Measurements from ENCODE around the gene CACTIN.

Gene CACTIN

GRCh38 chr19:3643674-3644313 is 17.2 kb upstream of the CACTIN start:
- H3K4me3 ChIP-seq (ENCODE audit: low read length): no peak overlapping the region
- peaks cover 3% of the 10 kb centered on the region for H3K4me1 ChIP-seq (ENCODE audit: control insufficient read depth, insufficient read depth, low read length)
- no peaks in the 10 kb centered on the region for H3K27me3 ChIP-seq (ENCODE audit: control insufficient read depth, insufficient read depth, low read length)
- peaks cover 45% of the 10 kb centered on the region for H3K36me3 ChIP-seq (ENCODE audit: insufficient read depth, low read length)
- H3K9ac ChIP-seq (ENCODE audit: low read depth, low read length): no peak overlapping the region
- no peaks in the 10 kb centered on the region for H3K9me3 ChIP-seq (replicated peaks; ENCODE audit: low read length)
- no peak overlapping the region for H3K4me2 ChIP-seq (ENCODE audit: low read length)

DNA sequence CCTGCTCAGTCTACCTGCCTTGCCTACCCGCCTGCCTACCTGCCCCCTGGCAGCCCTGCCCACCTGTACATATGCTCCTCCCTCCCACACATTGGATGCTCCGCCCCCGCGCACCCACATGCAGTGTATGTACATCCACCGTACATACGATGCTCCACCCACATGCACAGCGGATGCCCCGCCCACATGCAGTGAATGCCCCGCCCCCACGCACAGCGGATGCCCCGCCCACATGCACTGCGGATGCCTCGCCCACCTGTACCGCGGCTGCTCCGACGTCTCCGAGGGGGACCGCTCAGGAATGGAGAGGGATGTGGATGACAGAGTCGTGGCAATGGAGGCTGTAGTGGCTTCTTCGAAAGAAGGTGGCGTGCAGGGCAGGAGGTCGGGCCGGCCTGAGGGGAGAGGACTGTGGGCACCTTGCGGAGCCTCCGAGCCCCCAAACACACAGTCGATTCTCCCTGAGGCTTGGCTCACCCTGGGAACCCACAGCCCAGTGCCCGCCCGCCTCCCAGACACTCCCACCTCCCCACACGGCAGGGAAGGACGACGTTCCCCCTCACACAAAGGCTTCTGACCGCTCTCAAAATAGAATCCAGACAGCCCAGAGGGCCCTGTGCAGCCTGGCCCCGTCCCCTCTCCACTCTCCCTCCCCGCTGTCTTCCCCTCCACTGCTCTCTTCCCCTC is 16.5 kb upstream of the CACTIN start:
- Histone ChIP-seq H3K36me3 (ENCODE audit: insufficient read depth, low read length) (peaks cover 52% of the 10 kb centered on the region), H3K4me3 (ENCODE audit: low read length) (no peak overlapping the region), H3K9ac (ENCODE audit: low read depth, low read length) (no peak overlapping the region), H3K27me3 (ENCODE audit: control insufficient read depth, insufficient read depth, low read length) (no peaks in the 10 kb centered on the region), H3K4me1 (ENCODE audit: control insufficient read depth, insufficient read depth, low read length) (peaks cover 3% of the 10 kb centered on the region), H3K4me2 (ENCODE audit: low read length) (no peak overlapping the region), H3K9me3 (replicated peaks; ENCODE audit: low read length) (no peaks in the 10 kb centered on the region)

- Histone ChIP-seq H3K9me3 (replicated peaks; ENCODE audit: low read length) (no peaks in the 10 kb centered on the region), H3K4me3 (ENCODE audit: low read length) (no peak overlapping the region), H3K27me3 (ENCODE audit: control insufficient read depth, insufficient read depth, low read length) (no peaks in the 10 kb centered on the region), H3K4me1 (ENCODE audit: control insufficient read depth, insufficient read depth, low read length) (peaks cover 3% of the 10 kb centered on the region), H3K9ac (ENCODE audit: low read depth, low read length) (no peak overlapping the region), H3K4me2 (ENCODE audit: low read length) (no peak overlapping the region), H3K36me3 (ENCODE audit: insufficient read depth, low read length) (peaks cover 54% of the 10 kb centered on the region)
Measured at GRCh38 chr19:3642296-3642695, 15.7 kb upstream of the CACTIN start.

GRCh38 chr19:3641515-3642269 is 15.1 kb upstream of the CACTIN start:
- H3K4me2 ChIP-seq (ENCODE audit: low read length): no peak overlapping the region
- H3K36me3 ChIP-seq (ENCODE audit: insufficient read depth, low read length): peaks cover 56% of the 10 kb centered on the region
- no peak overlapping the region for H3K4me3 ChIP-seq (ENCODE audit: low read length)
- H3K9ac ChIP-seq (ENCODE audit: low read depth, low read length): no peak overlapping the region
- no peaks in the 10 kb centered on the region for H3K9me3 ChIP-seq (replicated peaks; ENCODE audit: low read length)
- no peaks in the 10 kb centered on the region for H3K27me3 ChIP-seq (ENCODE audit: control insufficient read depth, insufficient read depth, low read length)
- H3K4me1 ChIP-seq (ENCODE audit: control insufficient read depth, insufficient read depth, low read length): peaks cover 3% of the 10 kb centered on the region

DNA sequence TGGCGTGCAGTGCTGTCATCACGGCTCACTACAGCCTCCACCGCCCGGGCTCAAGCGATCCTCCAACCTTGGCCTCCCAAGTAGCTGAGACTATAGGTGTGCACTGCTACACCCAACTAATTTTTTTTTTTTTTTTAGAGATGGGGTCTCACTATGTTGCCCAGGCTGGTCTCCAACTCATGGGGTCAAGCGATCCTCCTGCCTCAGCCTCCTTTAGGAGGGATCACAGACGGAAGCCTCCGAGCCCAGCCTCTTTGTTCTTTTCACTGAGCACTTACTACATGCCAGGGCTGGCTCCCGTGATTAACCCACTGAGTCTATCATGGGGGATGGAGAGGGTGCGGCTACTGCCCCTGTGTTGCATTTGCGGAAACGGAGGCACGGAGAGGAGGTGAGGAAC is 12.9 kb upstream of the CACTIN start:
- H3K9ac ChIP-seq (ENCODE audit: low read depth, low read length): no peak overlapping the region
- H3K9me3 ChIP-seq (replicated peaks; ENCODE audit: low read length): no peaks in the 10 kb centered on the region
- H3K4me1 ChIP-seq (ENCODE audit: control insufficient read depth, insufficient read depth, low read length): no peaks in the 10 kb centered on the region
- no peaks in the 10 kb centered on the region for H3K27me3 ChIP-seq (ENCODE audit: control insufficient read depth, insufficient read depth, low read length)
- no peak overlapping the region for H3K4me3 ChIP-seq (ENCODE audit: low read length)
- H3K36me3 ChIP-seq (ENCODE audit: insufficient read depth, low read length): peaks cover 43% of the 10 kb centered on the region
- no peak overlapping the region for H3K4me2 ChIP-seq (ENCODE audit: low read length)

DNA sequence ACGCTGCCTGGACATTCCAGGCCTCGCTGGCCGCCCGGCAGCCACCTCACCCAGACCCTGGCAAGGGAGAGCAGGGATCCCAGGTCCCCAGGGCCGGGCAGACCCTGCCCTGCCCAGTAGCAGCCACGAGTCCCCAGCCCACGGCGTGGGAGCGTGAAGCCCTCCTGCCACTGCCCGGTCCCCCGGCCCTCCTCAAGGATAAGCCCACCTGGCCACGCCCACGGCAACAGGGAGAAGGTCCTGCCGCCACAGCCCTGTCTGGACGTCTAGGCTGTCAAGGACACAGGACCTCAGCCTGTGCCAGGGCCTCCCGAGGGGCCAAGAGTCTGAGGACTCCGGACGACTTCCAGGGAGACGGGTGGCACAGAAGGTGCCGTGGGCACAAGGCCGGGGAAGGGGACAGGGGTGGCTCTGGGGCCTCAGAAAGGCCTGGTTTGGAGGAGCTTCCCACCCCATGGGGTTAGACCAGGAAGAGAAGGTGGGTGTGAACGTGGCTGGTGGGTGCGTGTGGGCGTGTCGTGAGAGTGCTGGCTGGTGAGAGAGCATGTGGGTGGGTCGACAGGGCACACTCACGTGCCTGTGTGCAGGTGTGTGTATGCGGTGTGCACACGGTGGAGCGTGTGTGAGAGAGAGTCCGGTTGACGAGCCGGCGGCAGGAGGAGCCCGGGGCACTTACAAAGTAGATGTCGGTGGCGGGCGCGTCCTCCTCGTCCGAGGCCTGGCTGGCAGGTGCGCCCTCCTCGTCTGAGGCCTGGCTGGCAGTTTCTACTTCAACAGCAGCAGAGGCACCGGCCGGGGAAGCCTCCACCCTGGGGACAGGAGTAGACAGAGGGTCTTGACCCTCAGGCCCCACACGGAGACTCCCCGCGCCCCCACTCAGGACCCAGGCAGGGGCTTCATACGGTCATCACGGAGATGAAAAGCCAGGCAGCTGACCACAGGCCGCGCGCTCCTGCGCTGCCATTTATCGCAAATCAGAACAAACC is 11.9 kb upstream of the CACTIN start:
- no peaks in the 10 kb centered on the region for H3K4me1 ChIP-seq (ENCODE audit: control insufficient read depth, insufficient read depth, low read length)
- H3K36me3 ChIP-seq (ENCODE audit: insufficient read depth, low read length): peaks cover 41% of the 10 kb centered on the region
- H3K4me2 ChIP-seq (ENCODE audit: low read length): no peak overlapping the region
- no peak overlapping the region for H3K9ac ChIP-seq (ENCODE audit: low read depth, low read length)
- no peak overlapping the region for H3K4me3 ChIP-seq (ENCODE audit: low read length)
- no peaks in the 10 kb centered on the region for H3K27me3 ChIP-seq (ENCODE audit: control insufficient read depth, insufficient read depth, low read length)
- H3K9me3 ChIP-seq (replicated peaks; ENCODE audit: low read length): no peaks in the 10 kb centered on the region

GRCh38 chr19:3637621-3638020 is 11.0 kb upstream of the CACTIN start:
- Histone ChIP-seq H3K36me3 (ENCODE audit: insufficient read depth, low read length) (peaks cover 38% of the 10 kb centered on the region), H3K9ac (ENCODE audit: low read depth, low read length) (no peak overlapping the region), H3K4me1 (ENCODE audit: control insufficient read depth, insufficient read depth, low read length) (no peaks in the 10 kb centered on the region), H3K4me3 (ENCODE audit: low read length) (no peak overlapping the region), H3K9me3 (replicated peaks; ENCODE audit: low read length) (no peaks in the 10 kb centered on the region), H3K4me2 (ENCODE audit: low read length) (no peak overlapping the region), H3K27me3 (ENCODE audit: control insufficient read depth, insufficient read depth, low read length) (no peaks in the 10 kb centered on the region)

DNA sequence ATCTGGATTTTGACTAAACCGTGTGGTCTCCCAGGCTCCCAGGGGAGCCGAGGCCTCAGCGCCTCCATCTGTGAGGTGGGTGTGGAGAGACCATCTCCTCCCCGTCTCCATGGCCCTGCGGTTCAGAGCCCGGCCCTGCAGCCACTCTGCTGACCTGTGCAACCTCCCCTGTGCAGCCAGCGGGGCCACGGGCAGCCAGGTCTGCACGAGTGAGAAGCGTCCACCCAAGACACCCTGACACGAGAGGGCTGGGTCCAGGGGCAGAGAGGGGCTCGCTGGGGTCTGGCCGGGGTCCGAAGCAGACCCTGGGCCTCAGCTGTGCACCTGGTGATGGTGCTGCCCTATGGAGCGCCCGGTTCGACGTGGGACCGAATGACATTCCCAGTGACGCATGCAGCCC is 10.4 kb upstream of the CACTIN start:
- no peaks in the 10 kb centered on the region for H3K4me1 ChIP-seq (ENCODE audit: control insufficient read depth, insufficient read depth, low read length)
- H3K4me3 ChIP-seq (ENCODE audit: low read length): no peak overlapping the region
- no peaks in the 10 kb centered on the region for H3K9me3 ChIP-seq (replicated peaks; ENCODE audit: low read length)
- peaks cover 42% of the 10 kb centered on the region for H3K36me3 ChIP-seq (ENCODE audit: insufficient read depth, low read length)
- H3K27me3 ChIP-seq (ENCODE audit: control insufficient read depth, insufficient read depth, low read length): no peaks in the 10 kb centered on the region
- H3K4me2 ChIP-seq (ENCODE audit: low read length): no peak overlapping the region
- H3K9ac ChIP-seq (ENCODE audit: low read depth, low read length): no peak overlapping the region

GRCh38 chr19:3636506-3636905 is 9.9 kb upstream of the CACTIN start:
- Histone ChIP-seq H3K36me3 (ENCODE audit: insufficient read depth, low read length) (peaks cover 42% of the 10 kb centered on the region), H3K4me1 (ENCODE audit: control insufficient read depth, insufficient read depth, low read length) (no peaks in the 10 kb centered on the region), H3K4me3 (ENCODE audit: low read length) (no peak overlapping the region), H3K9me3 (replicated peaks; ENCODE audit: low read length) (no peaks in the 10 kb centered on the region), H3K4me2 (ENCODE audit: low read length) (no peak overlapping the region), H3K9ac (ENCODE audit: low read depth, low read length) (no peak overlapping the region), H3K27me3 (ENCODE audit: control insufficient read depth, insufficient read depth, low read length) (no peaks in the 10 kb centered on the region)

DNA sequence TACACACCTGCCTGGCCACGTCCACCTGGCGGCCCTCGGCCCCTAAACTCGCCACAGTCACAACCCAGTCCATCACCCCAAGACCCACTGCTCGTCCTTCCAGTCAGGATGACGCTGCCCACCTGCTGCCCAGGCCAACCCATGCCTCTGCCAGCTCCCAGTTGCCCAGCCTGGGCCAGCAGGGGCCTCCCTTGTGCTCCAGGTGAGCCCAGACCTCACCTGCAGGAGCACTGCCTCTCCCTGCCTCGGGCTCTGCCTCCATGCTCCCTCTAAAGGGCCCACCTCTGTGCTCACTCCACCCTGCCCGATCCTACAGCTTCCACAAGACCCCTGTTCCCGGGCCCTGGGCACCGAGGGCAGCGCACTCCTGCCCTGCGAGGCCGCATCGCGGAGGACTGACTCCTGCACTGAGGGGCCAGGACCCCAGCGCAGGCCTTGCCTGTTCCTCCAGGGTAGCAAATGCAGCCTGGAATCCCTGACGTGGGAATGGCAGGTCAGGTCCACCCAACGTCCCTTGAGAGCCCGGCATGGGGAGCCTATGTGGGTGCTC is 8.0 kb upstream of the CACTIN start:
- Histone ChIP-seq H3K4me2 (ENCODE audit: low read length) (no peak overlapping the region), H3K27me3 (ENCODE audit: control insufficient read depth, insufficient read depth, low read length) (no peaks in the 10 kb centered on the region), H3K4me3 (ENCODE audit: low read length) (no peak overlapping the region), H3K36me3 (ENCODE audit: insufficient read depth, low read length) (peaks cover 40% of the 10 kb centered on the region), H3K4me1 (ENCODE audit: control insufficient read depth, insufficient read depth, low read length) (no peaks in the 10 kb centered on the region), H3K9ac (ENCODE audit: low read depth, low read length) (no peak overlapping the region), H3K9me3 (replicated peaks; ENCODE audit: low read length) (no peaks in the 10 kb centered on the region)

DNA sequence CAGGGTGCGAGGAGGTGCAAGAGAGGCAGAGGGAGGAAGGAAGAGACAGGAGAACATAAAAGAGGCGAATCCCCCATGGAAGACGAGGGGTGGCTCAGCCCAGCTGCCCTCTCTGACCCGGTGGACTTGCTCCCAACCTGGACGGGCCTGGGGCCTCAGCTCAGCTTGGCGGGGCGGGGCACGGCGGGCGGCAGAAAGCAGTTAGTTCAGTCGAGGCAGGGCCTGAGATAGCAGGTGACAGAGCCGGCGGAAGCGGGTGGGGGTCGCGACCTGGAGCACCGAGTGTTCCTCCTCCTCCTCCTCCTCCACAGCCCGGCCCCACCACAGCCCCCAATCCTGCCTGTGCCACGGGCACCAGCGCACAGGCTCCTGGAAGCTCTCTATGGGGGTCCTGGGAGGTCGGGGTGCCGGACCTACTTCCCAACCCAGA is 7.0 kb upstream of the CACTIN start:
- no peaks in the 10 kb centered on the region for H3K9me3 ChIP-seq (replicated peaks; ENCODE audit: low read length)
- H3K27me3 ChIP-seq (ENCODE audit: control insufficient read depth, insufficient read depth, low read length): no peaks in the 10 kb centered on the region
- H3K9ac ChIP-seq (ENCODE audit: low read depth, low read length): no peak overlapping the region
- peaks cover 30% of the 10 kb centered on the region for H3K36me3 ChIP-seq (ENCODE audit: insufficient read depth, low read length)
- H3K4me1 ChIP-seq (ENCODE audit: control insufficient read depth, insufficient read depth, low read length): no peaks in the 10 kb centered on the region
- H3K4me3 ChIP-seq (ENCODE audit: low read length): no peak overlapping the region
- H3K4me2 ChIP-seq (ENCODE audit: low read length): no peak overlapping the region

Measured in skeletal muscle satellite cell (primary cell).